ENCODE data around the gene HSPB6.
"Not testable (repeated sequence)": the region's sequence is repeated elsewhere in the genome, so short reads cannot be mapped to it uniquely, and the experiment has no call there.

The HSPB6 gene, protein sequence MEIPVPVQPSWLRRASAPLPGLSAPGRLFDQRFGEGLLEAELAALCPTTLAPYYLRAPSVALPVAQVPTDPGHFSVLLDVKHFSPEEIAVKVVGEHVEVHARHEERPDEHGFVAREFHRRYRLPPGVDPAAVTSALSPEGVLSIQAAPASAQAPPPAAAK

DNA sequence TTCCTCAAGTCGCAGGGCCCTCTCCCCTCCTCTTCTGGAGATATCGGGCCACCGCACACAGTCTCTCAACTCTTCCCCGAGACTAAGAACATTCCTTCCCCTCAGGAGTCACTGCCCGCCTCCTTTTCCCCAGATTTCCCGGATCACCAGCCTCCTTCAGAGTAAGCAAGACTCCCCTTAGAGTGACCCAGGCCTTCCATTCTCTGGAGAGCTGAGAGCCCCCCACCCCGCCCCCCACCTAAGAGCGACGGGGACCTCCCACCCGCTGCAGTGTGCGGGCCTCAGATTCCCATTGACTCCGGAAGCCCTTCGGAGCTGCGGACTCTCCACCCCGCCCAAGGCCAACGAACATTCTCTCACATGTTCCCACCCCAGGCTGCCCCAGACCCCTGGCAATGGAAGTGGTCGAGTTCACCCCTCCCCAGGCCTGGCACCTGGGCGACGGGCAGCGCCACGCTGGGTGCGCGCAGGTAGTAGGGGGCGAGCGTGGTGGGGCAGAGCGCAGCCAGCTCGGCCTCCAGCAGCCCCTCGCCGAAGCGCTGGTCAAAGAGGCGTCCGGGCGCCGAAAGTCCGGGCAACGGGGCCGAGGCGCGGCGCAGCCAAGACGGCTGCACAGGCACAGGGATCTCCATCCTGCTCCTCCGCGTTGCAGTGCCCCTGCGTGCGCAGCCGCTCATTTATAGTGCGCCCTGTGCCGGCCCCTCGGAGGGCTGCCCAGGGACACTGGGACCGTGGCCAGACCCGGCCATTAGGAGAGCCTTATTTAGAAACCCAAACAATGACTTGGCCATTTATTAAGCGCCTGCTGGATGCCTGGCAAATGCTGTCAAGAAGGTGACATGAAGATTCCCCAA is at the start of gene HSPB6:
HSPB6 (minus strand) TSS at position 653 of the 854 bp plus-strand sequence; CDS start at position 632, 21 bp downstream.
- no peak for DNase-seq

DNA sequence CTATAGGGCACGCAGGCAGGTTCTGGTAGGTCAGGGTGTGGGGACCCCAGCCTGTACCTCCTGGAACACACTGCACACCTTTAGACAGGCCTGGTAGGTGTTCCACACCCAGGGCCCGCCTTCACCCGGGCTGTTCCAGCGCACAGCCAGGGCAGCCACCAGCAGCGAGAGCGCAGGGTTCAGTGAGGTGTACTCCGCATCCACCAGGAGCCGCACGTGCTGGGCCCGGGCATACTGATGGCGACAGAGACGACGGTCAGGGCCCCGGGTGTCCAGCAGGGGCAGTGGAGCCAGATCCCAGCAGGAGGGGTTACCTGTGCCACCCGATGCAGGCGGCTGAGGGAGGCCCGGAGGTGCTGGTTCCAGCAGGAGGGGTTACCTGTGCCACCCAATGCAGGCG is 49.8 kb upstream of the HSPB6 start:
- DNase-seq: no peak

DNA sequence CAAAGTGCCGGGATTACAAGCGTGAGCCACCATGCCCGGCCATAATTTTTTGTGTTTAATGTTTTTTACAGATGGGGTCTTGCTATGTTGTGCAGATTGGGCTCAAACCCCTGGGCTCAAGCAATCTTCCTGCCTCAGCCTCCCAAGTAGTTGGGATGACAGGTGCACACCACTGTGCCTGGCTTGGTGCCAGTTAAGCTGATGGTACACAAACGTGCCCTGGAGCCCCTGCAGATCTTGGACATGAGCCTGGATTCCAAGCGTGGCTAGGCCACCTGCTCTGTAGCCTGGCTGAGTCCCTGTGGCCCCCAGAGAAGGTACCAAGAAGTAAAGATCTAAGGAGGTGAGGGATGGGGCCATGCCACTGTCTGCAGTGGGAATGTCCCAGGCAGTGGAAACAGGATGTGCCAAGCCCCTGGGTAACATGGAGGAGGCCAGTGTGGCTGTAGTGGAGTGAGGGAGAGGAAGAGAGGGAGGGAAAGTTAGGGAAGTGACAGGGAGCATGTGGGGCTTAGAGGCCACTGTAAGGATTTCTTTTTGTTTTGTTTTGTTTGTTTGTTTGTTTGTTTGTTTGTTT is 48.8 kb upstream of the HSPB6 start:
- DNase-seq: no peak

DNA sequence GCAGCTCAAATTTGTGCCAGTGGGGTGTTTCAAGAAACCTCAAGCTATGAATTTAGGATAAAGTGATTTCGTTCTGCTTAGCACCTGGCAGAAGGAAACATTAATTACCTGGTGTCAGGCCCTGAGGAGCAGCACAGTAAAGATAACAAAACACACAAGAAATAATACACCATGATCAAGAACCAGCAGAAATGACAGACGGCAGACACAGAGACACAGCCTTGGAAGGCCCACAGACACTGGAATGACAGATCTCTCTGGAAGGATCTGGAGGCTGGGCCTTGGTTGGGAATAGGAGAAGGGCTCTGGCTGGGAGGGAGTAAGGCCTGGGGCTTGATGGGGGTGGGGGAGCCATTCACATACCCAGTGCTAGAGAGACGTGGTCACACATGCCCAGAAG is 45.0 kb upstream of the HSPB6 start:
- no peak for DNase-seq

DNA sequence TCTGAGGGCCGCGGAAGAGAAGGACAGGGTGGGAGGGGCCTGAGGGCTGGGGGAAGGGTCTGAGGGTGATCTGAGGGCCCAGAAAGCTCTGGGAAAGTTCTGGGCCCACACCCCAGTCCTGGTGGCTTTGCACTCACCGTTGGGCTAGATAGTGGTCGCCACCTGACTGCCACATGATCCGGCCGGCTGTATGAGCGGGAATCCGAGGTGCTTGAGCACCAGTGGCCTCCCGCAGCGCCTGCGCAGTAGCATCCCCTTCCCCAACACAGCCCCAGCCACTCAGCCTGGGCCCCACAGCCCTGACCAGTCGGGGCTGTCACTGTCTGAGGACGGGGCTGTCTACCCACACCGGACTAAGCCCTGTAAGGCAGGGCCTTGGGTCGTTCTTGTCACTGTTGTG is 40.8 kb upstream of the HSPB6 start:
- DNase-seq: no peak

DNA sequence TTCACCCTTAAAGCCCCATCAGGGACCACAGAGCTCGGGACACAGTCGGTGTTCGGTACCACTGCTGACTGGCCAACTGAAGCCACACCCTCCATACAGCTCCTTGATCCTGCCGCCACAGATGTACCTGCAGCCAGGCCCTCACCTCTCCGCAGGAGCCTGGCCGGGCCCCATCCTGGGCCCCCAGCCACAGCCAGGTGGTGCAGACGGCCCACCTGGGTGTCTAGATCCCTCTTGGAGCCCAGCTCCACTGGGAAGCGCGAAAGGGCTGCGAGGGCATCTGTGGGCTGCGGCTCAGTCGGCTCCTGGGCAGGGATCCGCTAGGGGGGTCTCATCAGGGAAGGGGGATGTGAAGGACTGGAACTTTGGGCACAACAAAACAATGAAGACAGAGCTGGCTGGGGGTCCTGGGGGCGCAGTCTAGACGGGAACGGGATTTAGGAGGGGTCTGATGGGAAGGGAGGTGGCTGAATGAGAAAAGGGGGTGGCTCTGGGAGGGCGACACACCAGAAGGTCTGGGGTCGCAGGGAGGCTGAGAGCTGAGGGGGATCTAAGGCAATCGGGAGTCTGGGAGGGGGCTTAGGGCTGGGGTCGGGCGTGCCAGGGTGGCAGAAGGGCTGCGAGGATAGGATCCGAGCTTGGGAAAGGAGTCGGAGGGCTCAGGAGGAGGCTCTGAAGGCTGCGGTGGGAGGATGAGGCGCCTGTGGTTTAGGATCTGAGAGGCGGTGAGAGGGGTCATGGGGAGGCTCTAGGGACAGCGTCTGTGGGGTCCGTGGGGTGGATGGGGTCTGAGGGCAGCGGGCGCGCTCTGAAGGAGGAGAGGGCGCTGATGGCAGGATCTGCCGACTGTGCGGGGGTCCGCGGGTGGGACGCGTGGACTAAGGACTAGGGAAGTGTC is 40.1 kb upstream of the HSPB6 start:
- DNase-seq: no peak

DNA sequence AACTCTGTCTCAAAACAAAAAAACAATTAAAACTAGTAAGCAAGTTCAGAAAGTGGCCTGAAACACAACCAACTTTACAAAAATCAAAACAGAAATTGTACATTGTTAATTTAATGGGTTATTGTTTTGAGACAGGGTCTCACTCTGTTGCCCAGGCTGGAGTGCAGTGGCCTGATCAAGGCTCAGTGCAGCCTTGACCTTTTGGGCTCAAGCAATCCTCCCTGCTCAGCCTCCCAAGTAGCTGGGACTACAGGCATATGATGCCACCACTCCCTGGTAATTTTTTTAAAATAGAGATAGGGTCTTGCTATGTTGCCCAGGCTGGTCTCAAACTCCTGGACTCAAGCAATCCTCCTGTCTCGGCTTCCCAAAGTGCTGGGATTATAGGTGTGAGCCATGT is 38.7 kb upstream of the HSPB6 start:
- DNase-seq: not testable (repeated sequence)

DNA sequence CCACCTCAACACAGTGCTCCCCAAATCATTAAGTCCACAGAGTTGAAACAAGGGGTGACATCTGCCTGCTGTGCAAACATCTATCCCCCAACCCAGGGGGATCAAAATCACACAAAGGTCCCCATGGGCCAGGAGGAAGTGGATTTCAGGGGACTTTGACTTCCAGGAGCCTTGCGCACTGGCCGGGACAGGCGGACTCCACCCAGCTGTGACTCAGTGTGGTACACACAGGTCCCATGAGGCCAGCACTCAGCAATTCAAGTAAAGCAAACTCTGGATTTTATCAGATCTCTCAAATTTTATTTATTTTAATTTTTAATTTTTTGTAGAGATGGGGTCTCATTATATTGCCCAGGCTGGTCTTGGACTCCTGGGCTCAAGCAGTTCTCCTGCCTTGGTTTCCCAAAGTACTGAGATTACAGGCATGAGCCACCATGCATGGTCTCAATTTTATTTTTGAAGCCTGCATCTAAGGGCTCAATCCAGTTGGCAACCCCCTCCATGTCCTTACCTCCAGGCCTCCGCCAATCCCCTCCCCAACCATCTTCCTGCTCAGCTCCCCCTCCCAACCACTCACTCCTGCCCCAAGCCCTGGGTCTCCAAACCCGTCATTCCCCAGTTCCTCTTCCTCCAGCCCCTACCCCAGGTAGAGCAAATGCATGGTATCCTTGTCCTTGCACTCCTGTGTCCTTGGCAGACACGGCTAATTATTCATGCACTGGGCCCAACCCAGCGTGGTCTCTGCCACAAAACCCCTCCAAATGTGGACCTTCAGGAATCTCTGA is 36.7 kb upstream of the HSPB6 start:
- no peak for DNase-seq

DNA sequence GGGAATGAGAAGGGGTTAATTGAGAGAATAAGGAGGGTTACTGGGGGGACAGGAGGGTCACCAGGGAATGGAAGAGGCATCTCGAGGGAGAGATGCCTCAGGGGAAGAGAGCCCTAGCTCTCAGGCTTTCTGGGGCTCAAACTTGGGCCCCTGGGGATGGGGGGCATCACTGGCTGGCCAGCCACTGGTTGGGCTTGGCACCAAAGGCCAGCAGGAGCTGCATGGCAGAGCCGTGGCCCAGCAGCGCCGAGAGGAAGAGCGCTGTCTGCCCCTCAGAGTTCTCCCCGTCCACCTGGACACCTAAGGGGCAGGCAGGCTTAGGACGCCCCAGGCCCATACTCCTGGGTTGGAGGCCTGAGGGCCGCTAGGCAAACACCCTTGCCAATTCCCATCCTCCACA is 36.1 kb upstream of the HSPB6 start:
- DNase-seq: no peak

DNA sequence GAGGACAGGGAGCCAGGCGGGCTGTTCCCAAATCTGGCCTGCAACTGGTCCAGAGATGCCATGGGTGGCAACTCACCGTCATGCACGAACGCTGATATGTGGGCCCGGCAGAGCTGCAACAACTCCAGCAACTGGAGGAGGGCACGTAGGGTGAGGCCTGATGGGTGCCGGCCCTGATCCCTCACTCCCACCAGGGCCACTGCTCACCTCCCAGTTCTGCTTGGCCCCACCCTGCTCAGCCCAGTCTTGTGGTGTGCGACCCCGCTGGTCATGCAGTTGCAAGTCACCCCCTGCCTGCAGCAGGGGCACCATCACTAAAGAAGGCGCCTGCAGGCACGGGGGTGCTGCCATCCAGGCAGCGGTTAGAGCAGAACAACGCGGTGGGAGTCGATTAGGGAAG is 35.5 kb upstream of the HSPB6 start:
- DNase-seq: no peak

DNA sequence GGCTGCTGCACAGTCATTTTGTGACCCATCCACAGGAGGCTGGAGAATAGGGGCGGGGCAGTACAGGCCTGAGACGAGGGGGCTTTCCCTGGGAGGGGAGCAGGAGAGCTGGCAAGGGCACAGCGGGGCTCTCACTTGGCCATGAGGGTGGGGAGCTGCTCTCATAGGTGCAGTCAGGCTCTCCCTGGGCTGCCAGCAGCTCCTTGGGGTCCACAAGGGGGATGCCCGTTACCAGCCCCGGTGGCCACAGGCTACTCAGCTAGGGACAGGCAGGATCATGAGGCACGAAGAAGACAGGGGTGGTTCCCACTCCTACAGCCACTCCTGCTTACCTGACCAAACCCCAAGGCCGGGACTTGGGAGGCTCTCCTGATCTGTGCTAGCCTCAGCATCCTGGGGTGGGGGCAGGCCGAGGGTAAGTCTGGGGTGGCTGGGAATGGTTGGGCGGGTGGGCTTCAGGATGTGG is 35.0 kb upstream of the HSPB6 start:
- no peak for DNase-seq

DNA sequence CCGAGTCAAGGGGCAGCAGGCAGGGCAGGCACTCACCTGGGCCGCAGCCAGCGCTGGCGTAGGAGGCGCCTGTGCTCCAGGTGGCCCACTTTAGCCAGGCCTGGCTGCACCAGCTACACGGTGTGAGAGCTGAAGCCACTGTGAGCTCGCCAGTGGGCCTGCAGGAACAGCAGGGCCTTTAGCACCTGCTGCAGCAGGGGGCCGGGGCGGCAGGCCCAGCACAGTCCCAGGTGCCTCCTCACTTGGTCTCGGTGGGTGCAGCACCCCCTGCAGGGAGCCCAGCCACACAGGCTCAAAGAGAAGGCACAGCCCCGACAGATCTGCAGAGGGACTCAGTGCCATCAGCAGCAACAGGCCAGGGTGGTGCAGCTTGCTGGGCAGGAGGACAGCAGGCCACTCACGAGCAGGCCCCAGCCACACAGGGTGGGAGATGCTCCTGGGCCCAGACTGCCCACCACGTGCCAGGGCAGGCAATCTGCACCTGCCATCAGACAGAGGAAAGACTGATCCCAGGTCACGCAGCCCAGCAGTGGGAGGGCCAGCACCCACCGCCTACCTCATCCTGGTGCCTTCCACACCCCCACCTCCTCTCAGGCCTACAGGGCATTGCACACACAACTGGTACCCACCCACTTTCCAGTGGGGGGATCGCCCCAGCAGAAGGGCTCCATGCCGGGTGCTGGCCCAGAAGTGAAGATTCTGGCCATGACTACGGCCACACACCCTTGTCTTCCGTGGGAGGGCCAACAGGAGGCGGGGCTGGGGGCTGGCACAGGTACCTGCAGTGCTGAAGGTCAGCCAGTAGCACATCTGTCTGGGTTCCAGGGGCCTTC is 34.4 kb upstream of the HSPB6 start:
- DNase-seq: no peak

DNA sequence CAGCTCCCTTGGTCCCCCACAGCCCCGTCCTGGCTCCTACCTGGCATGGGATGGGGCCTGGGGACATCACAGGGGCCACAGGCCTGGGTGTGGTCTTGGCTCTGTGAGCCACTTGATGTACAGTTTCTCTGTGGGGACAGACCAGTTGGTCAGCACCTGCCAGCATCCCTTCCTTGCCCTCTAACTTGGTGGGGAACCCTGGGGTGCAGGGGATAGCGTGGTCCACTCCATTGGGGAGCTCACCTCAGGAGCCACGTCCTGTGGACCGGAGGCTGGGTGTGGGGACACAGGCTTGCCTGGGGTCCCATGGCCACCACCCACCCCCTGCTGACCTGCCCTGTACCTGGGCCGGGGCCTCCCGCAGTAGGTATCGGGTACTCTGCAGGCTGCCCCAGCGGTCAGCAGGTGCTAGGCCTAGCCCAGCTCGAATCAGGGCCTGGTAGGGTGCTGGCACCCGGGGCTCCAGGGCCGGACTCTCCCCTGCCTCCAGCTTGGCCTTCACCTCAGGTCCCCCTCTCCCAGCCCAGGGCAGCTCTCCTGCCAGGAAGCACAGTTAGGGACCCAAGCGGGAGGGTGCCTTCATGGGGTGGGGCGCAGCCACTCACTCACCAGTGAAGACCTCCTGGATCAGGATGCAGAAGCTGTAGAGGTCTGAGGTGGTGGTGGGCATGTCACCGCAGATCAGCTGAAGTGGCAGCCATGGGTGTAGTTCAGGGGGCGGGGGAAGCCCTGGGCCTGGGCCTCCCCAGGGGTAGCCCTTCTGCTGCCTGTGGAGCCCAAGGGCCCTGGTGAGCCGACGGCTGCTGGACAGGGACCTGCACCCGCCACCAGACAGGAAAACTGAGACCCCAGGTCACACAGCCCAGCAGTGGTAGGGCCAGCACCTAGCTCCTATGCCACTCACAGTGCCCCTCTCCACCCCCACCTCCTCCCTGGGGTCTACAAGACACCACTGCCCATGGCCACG is 33.4 kb upstream of the HSPB6 start:
- DNase-seq: no peak

DNA sequence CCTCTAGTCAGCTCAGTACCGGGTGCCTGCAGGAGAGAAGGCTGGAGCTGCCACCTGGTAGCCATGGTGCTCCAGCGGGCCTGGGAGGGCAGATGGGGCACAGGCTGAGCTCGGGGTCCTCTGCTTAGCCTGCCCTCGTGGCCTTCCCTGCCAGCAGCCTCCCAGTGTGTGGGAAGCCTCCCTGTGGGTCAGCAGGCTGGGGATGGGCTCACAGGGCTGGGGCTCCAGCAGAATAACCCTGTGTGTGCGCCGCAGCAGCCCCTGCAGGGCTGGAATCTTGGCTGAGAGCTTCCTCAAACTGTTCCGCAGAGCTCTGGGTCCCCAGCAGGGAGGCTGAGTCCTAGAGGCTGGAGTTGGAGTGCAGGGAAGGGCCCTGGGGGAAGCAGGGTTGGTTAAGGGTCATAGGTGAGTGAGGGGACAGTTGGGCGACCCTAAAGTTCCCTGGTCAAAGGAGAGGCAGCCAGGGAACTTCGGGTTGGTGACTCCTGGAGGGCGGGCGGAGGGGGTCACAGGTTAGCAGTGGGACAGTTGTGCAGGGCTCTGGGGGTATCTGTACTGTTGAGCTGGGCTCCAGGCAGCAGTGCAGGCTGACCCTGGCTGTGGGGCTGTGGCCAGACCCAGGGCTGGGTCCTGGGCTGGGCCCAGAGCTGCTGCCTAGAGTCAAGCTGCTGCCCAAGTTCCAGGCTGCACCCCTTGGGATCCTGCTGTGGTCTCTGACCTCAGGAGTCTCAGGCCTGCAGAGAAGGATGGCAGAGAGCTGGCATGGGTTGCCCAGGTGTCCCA is 32.6 kb upstream of the HSPB6 start:
- DNase-seq: no peak

DNA sequence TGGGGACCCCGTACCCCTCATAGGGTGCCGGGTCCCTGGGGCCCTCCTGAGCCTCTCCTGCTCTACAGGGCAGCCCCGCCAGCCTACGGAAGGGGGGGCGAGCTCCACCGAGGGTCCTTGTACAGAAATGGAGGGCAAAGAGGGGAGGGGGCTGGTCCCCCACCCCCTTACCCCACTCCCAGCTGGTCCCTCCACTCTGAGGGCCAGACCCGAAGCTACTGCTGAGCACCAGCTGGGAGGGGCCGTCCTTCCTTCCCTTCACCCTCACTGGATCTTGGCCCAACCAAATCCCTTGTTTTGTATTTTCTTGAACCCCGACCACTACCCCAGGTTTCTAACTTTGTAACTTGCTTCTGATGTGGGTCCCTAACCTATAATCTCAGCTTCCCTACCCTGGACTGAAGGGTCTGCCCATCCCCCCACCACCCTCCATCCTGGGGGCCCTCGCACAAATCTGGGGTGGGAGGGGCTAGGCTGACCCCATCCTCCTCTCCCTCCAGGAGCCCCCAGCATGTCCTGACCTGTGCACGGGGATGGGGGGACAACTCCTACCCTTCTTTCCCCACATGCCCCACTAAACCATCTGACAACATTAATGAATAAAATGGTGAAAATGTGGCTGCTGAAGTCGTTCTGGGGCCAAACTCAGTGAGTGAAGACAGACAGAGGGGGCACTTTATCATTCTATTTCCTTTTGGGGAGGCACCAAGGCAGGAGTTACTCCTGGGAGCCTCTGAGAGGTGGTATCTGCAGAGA is 31.6 kb upstream of the HSPB6 start:
- DNase-seq: no peak

DNA sequence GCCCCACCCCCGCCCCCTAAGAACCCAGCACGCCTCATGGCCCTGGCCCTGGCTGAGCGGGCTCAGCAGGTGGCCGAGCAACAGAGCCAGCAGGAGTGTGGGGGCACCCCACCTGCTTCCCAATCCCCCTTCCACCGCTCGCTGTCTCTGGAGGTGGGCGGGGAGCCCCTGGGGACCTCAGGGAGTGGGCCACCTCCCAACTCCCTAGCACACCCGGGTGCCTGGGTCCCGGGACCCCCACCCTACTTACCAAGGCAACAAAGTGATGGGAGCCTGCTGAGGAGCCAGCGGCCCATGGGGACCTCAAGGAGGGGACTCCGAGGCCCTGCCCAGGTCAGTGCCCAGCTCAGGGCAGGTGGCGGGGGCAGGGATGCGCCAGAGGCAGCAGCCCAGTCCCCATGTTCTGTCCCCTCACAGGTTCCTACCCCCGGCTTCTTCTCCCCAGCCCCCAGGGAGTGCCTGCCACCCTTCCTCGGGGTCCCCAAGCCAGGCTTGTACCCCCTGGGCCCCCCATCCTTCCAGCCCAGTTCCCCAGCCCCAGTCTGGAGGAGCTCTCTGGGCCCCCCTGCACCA is 30.5 kb upstream of the HSPB6 start:
- no peak for DNase-seq

DNA sequence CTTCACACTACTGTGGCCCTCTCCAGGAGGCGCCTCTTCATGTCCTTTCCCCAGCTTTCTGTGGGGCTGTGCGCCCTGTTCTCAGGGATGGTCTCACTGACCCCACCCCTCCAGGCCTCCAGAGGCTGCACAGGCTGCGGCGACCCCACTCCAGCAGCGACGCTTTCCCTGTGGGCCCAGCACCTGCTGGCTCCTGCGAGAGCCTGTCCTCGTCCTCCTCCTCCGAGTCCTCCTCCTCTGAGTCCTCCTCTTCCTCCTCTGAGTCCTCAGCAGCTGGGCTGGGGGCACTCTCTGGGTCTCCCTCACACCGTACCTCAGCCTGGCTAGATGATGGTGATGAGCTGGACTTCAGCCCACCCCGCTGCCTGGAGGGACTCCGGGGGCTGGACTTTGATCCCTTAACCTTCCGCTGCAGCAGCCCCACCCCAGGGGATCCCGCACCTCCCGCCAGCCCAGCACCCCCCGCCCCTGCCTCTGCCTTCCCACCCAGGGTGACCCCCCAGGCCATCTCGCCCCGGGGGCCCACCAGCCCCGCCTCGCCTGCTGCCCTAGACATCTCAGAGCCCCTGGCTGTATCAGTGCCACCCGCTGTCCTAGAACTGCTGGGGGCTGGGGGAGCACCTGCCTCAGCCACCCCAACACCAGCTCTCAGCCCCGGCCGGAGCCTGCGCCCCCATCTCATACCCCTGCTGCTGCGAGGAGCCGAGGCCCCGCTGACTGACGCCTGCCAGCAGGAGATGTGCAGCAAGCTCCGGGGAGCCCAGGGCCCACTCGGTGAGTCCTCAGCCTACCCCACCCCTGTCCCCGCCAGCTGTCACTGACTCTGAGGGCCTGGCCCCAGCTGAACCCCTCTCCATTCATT is 29.7 kb upstream of the HSPB6 start:
- DNase-seq: no peak

All from activated naive CD4-positive, alpha-beta T cell treated with Interleukin-2 at 50 U/mL for 16 hours (primary cell).